CD14-positive monocyte (primary cell): Measurements from ENCODE around the gene GDF10. TPM values are rescaled to one million over a fixed set of nuclear protein-coding genes. Genes with fewer than 3 reads are reported as not detected.

Experiments used
- DNase-seq, 3 donors: peaks; one replicate each; pipeline ENCODE4 v3.0.0-alpha.2; 2011 to 2022
- H2AFZ ChIP-seq: 2 replicates; pipeline ENCODE4 v1.6.0; 2012; ENCODE audit warnings: mild to moderate bottlenecking, low read depth, low read length, inconsistent platforms; ENCODE audit not compliant: insufficient read depth, poor library complexity, severe bottlenecking
- H3K27ac ChIP-seq, 2 donors: 1 replicate in 1 of 2; 2 replicates in 1 of 2; pipeline ENCODE4 v1.5.1; 2012 to 2013; ENCODE audit warnings: low read length in 2 of 2, control low read depth in 1 of 2, inconsistent platforms in 1 of 2, low read depth in 1 of 2, mild to moderate bottlenecking in 1 of 2
- H3K27me3 ChIP-seq, 2 donors: one replicate each; pipeline versions ENCODE4 v1.6.0 to v1.6.1; 2011 to 2013; ENCODE audit warnings: low read length in 2 of 2; ENCODE audit not compliant: control insufficient read depth in 2 of 2, insufficient read depth in 2 of 2
- H3K36me3 ChIP-seq, 2 donors: replicated peaks in 1 of 2; 1 replicate in 1 of 2; 2 replicates in 1 of 2; pipeline versions ENCODE4 v1.5.1 to v1.6.1; 2012 to 2013; ENCODE audit warnings: low read length in 2 of 2, control low read depth in 1 of 2, inconsistent platforms in 1 of 2, mild to moderate bottlenecking in 1 of 2; ENCODE audit not compliant: insufficient read depth in 2 of 2, control insufficient read depth in 1 of 2
- H3K4me1 ChIP-seq, 2 donors: 1 replicate in 1 of 2; 2 replicates in 1 of 2; pipeline versions ENCODE4 v1.5.1 to v1.6.1; 2012 to 2013; ENCODE audit warnings: low read length in 2 of 2, control low read depth in 1 of 2, inconsistent platforms in 1 of 2, mild to moderate bottlenecking in 1 of 2, moderate library complexity in 1 of 2; ENCODE audit not compliant: insufficient read depth in 2 of 2, control insufficient read depth in 1 of 2
- H3K4me2 ChIP-seq: replicated peaks from 2 replicates; pipeline ENCODE3; 2012; ENCODE audit warnings: low read length, moderate library complexity, mild to moderate bottlenecking; ENCODE audit not compliant: poor library complexity, severe bottlenecking; ENCODE audit errors: extremely low read depth
- H3K4me3 ChIP-seq, 3 experiments: fragments of 200-600 bp in 1 of 3; sonication (generic) in 1 of 3; replicated peaks in 1 of 3; 1 replicate in 2 of 3; 2 replicates in 1 of 3; pipeline ENCODE4 v1.5.1; 2011 to 2013; ENCODE audit warnings: low read length in 3 of 3, mild to moderate bottlenecking in 3 of 3, control low read depth in 2 of 3, low read depth in 2 of 3, inconsistent platforms in 1 of 3, moderate library complexity in 1 of 3
- H3K79me2 ChIP-seq: 2 replicates; pipeline ENCODE4 v1.6.0; 2012; ENCODE audit warnings: mild to moderate bottlenecking, control low read depth, inconsistent platforms, low read length, moderate library complexity; ENCODE audit not compliant: insufficient read depth
- H3K9ac ChIP-seq: 2 replicates; pipeline ENCODE4 v1.6.0; 2017; ENCODE audit warnings: low read length, mild to moderate bottlenecking; ENCODE audit not compliant: insufficient read depth, poor library complexity, severe bottlenecking
- H3K9me3 ChIP-seq, 2 donors: replicated peaks in 1 of 2; 1 replicate in 1 of 2; 2 replicates in 1 of 2; pipeline versions ENCODE4 v1.5.1 to v1.6.1; 2012 to 2013; ENCODE audit warnings: low read length in 2 of 2, control low read depth in 1 of 2; ENCODE audit not compliant: control insufficient read depth in 1 of 2, insufficient read depth in 1 of 2
- H4K20me1 ChIP-seq: 2 replicates; pipeline ENCODE4 v1.6.0; 2012; ENCODE audit warnings: mild to moderate bottlenecking, low read length, control low read depth, moderate library complexity; ENCODE audit not compliant: insufficient read depth
- H3K27ac Mint-ChIP-seq, 7 donors: one replicate each; pipeline ENCODE4 v1.8.0; 2020; ENCODE audit warnings: mild to moderate bottlenecking in 7 of 7, mixed read lengths in 7 of 7, moderate library complexity in 6 of 7, inconsistent platforms in 2 of 7
- H3K27me3 Mint-ChIP-seq, 3 donors: one replicate each; pipeline ENCODE4 v1.8.0; 2021 to 2022; ENCODE audit warnings: low read depth in 3 of 3, mild to moderate bottlenecking in 3 of 3, mixed read lengths in 3 of 3, moderate library complexity in 3 of 3, inconsistent platforms in 1 of 3
- H3K36me3 Mint-ChIP-seq, 2 donors: one replicate each; pipeline ENCODE4 v1.8.0; 2020; ENCODE audit warnings: mixed read lengths in 2 of 2, inconsistent platforms in 1 of 2, mild to moderate bottlenecking in 1 of 2
- H3K4me1 Mint-ChIP-seq: one replicate; pipeline ENCODE4 v1.8.0; 2020; ENCODE audit warnings: mild to moderate bottlenecking, mixed read lengths
- H3K4me3 Mint-ChIP-seq, 2 donors: one replicate each; pipeline ENCODE4 v1.8.0; 2020; ENCODE audit warnings: mild to moderate bottlenecking in 2 of 2, mixed read lengths in 2 of 2, moderate library complexity in 1 of 2
- H3K9me3 Mint-ChIP-seq, 7 donors: one replicate each; pipeline ENCODE4 v1.8.0; 2020 to 2022; ENCODE audit warnings: mixed read lengths in 7 of 7, mild to moderate bottlenecking in 6 of 7, moderate library complexity in 6 of 7, inconsistent platforms in 2 of 7
- CTCF ChIP-seq: fragments of 200-600 bp; IDR thresholded peaks from one replicate; pipeline ENCODE4 v1.8.0; 2022; ENCODE audit warnings: antibody characterized with exemption, mild to moderate bottlenecking
- whole genome bisulfite sequencing: methylation state at CpG from one replicate; pipeline ENCODE4 v1.1.5; 2013; ENCODE audit warnings: missing lambda C conversion rate; ENCODE audit not compliant: insufficient coverage; 5-methylcytosine and 5-hydroxymethylcytosine counted together
- intact Hi-C, 2 donors: fragments of 100-400 bp; cut with micrococcal nuclease; formaldehyde crosslinking; loops; one replicate each; pipeline versions ENCODE4 v1.15.0 to v1.15.1; 2023
- polyA plus RNA-seq, 3 donors: library from polyadenylated mRNA; depleted of rRNA in 1 of 3; unstranded in 2 of 3; stranded (reverse) in 1 of 3; fragments of 300-500 nt in 2 of 3; fragments of >200 nt in 1 of 3; fragmentation: Illumina TruSeq in 2 of 3; gene quantifications; 1 replicate in 2 of 3; 2 replicates in 1 of 3; pipeline ENCODE4 v1.2.3, GENCODE V29; 2012 to 2021

Gene GDF10
- polyA plus RNA-seq, 3 donors: not detected

GRCh38 chr10:47320812-47321211 lies 20.8 kb downstream of the GDF10 start:
- TF ChIP-seq CTCF: no peak
- H3K4me2 ChIP-seq: no peak overlapping the region
- no peaks in the 10 kb centered on the region for H3K4me1 Mint-ChIP-seq
- H3K9me3 ChIP-seq: no peaks in the 10 kb centered on the region
- 85% methylated on average over 6 of the region's 6 CpGs for WGBS
- intact Hi-C loops: no loop called here
- no peaks in the 10 kb centered on the region for H4K20me1 ChIP-seq
- no peaks in the 10 kb centered on the region for H3K36me3 Mint-ChIP-seq
- H3K9me3 Mint-ChIP-seq: peaks cover 0 to 1% (median 0%) of the 10 kb centered on the region in 7 donors
- H3K27ac Mint-ChIP-seq: no peak overlapping the region
- no peak overlapping the region for H3K27ac ChIP-seq
- no peak overlapping the region for H3K9ac ChIP-seq
- no peak for DNase-seq
- H3K36me3 ChIP-seq: no peaks in the 10 kb centered on the region
- no peak overlapping the region for H3K4me3 ChIP-seq
- peaks cover 3 to 6% (median 6%) of the 10 kb centered on the region in 3 donors for H3K27me3 Mint-ChIP-seq
- no peaks in the 10 kb centered on the region for H3K79me2 ChIP-seq
- H3K4me1 ChIP-seq: no peaks in the 10 kb centered on the region
- no peak overlapping the region for H3K4me3 Mint-ChIP-seq
- no peak overlapping the region for H2AFZ ChIP-seq
- no peaks in the 10 kb centered on the region for H3K27me3 ChIP-seq

- 96% methylated on average over 4 of the region's 8 CpGs for WGBS
- no peaks in the 10 kb centered on the region for H3K27me3 ChIP-seq
- Mint-ChIP-seq H3K4me3 (no peak overlapping the region), H3K4me1 (no peaks in the 10 kb centered on the region), H3K9me3 (peaks cover 0 to 1% (median 0%) of the 10 kb centered on the region in 7 donors), H3K27ac (no peak overlapping the region), H3K27me3 (peaks cover 0 to 6% (median 6%) of the 10 kb centered on the region in 3 donors), H3K36me3 (no peaks in the 10 kb centered on the region)
- no peak for DNase-seq
- H3K36me3 ChIP-seq: no peaks in the 10 kb centered on the region
- H3K4me1 ChIP-seq: no peaks in the 10 kb centered on the region
- H2AFZ ChIP-seq: no peak overlapping the region
- no peak overlapping the region for H3K4me2 ChIP-seq
- no peak overlapping the region for H3K27ac ChIP-seq
- no peaks in the 10 kb centered on the region for H3K9me3 ChIP-seq
- no peaks in the 10 kb centered on the region for H4K20me1 ChIP-seq
- no peak for TF ChIP-seq CTCF
- H3K4me3 ChIP-seq: no peak overlapping the region
- H3K9ac ChIP-seq: no peak overlapping the region
- no peaks in the 10 kb centered on the region for H3K79me2 ChIP-seq
- intact Hi-C loops: no loop called here
Observed at GRCh38 chr10:47321521-47322195, 21.7 kb downstream of the GDF10 start.
